SU-DHL-6 (cell line): Measurements from ENCODE around the gene GPHN.

Experiments used
- H2AFZ ChIP-seq: fragments of 200-600 bp; sonication (generic); 2 replicates; pipeline ENCODE4 v1.6.1; 2014; ENCODE audit warnings: low read depth, mild to moderate bottlenecking, moderate library complexity, mixed read lengths, antibody characterized with exemption, low read length; ENCODE audit not compliant: severe bottlenecking
- H3F3A ChIP-seq: fragments of 200-600 bp; shearing (Covaris generic); 2 replicates; pipeline ENCODE4 v1.6.0; 2016; ENCODE audit warnings: antibody characterized with exemption, mild to moderate bottlenecking; ENCODE audit not compliant: insufficient read depth
- H3K27ac ChIP-seq: fragments of 200-600 bp; sonication (generic); 2 replicates; pipeline ENCODE4 v1.5.1; 2016; ENCODE audit warnings: low read depth, mild to moderate bottlenecking, low read length, moderate library complexity, mixed read lengths
- H3K27me3 ChIP-seq: fragments of 200-600 bp; sonication (generic), shearing (Covaris generic); 2 replicates; pipeline ENCODE4 v1.6.0; 2014; ENCODE audit warnings: mild to moderate bottlenecking, low read length
- H3K36me3 ChIP-seq: fragments of 200-600 bp; sonication (generic); 2 replicates; pipeline ENCODE4 v1.6.1; 2014; ENCODE audit warnings: mild to moderate bottlenecking, low read length, mixed read lengths
- H3K4me2 ChIP-seq: fragments of 300-600, 200-600 bp; shearing (Covaris generic), sonication (generic); 2 replicates; pipeline ENCODE4 v1.6.0; 2014; ENCODE audit warnings: low read length, low read depth, mild to moderate bottlenecking; ENCODE audit not compliant: poor library complexity, severe bottlenecking
- H3K4me3 ChIP-seq: fragments of 200-600 bp; sonication (generic); 2 replicates; pipeline ENCODE4 v1.5.1; 2014; ENCODE audit warnings: antibody characterized with exemption, low read length, mild to moderate bottlenecking, mixed read lengths; ENCODE audit not compliant: insufficient read depth, poor library complexity, severe bottlenecking
- H3K79me2 ChIP-seq: fragments of 200-600 bp; sonication (generic); 2 replicates; pipeline ENCODE4 v1.6.1; 2014; ENCODE audit warnings: mild to moderate bottlenecking, low read length, moderate library complexity; ENCODE audit not compliant: insufficient read depth
- H3K9ac ChIP-seq: fragments of 200-600 bp; sonication (generic); 2 replicates; pipeline ENCODE4 v1.7.0; 2014; ENCODE audit warnings: mild to moderate bottlenecking, low read length
- H3K9me2 ChIP-seq: fragments of 200-600 bp; sonication (generic); replicated peaks from 2 replicates; pipeline ENCODE4 v1.6.1; 2014; ENCODE audit warnings: low read length; ENCODE audit not compliant: insufficient read depth
- H3K9me3 ChIP-seq: fragments of 200-600 bp; sonication (generic); 2 replicates; pipeline ENCODE4 v1.6.1; 2014; ENCODE audit warnings: low read length, mixed read lengths; ENCODE audit not compliant: insufficient read depth
- H4K20me1 ChIP-seq: fragments of 200-600 bp; sonication (generic); 2 replicates; pipeline ENCODE4 v1.6.1; 2014; ENCODE audit warnings: low read depth, mild to moderate bottlenecking, antibody characterized with exemption, low read length, moderate library complexity, mixed read lengths
- CTCF ChIP-seq: fragments of 200-600 bp; sonication (generic); IDR thresholded peaks from one replicate; pipeline ENCODE4 v1.5.1; 2017; ENCODE audit warnings: antibody characterized with exemption, mild to moderate bottlenecking, low read length, moderate library complexity; ENCODE audit not compliant: insufficient read depth, poor library complexity, severe bottlenecking
- EZH2phosphoT487 ChIP-seq: fragments of 200-600 bp; sonication (generic), shearing (Covaris generic); conservative IDR thresholded peaks from 2 replicates; pipeline ENCODE4 v1.6.1; 2018; ENCODE audit warnings: mild to moderate bottlenecking, antibody characterized with exemption, low read length, moderate library complexity, mixed read lengths

The GPHN gene

GRCh38 chr14:67079846-67080245 lies 571.9 kb downstream of the GPHN start:
- no peak for TF ChIP-seq EZH2phosphoT487
- TF ChIP-seq CTCF = no peak
- Histone ChIP-seq H3K27me3 (no peaks in the 10 kb centered on the region), H3K79me2 (no peaks in the 10 kb centered on the region), H3F3A (no peaks in the 10 kb centered on the region), H4K20me1 (no peaks in the 10 kb centered on the region), H3K36me3 (no peaks in the 10 kb centered on the region), H3K4me2 (no peak overlapping the region), H3K9me3 (no peaks in the 10 kb centered on the region), H3K4me3 (no peak overlapping the region), H3K27ac (no peak overlapping the region), H3K9me2 (no peaks in the 10 kb centered on the region), H2AFZ (no peak overlapping the region), H3K9ac (no peak overlapping the region)

DNA sequence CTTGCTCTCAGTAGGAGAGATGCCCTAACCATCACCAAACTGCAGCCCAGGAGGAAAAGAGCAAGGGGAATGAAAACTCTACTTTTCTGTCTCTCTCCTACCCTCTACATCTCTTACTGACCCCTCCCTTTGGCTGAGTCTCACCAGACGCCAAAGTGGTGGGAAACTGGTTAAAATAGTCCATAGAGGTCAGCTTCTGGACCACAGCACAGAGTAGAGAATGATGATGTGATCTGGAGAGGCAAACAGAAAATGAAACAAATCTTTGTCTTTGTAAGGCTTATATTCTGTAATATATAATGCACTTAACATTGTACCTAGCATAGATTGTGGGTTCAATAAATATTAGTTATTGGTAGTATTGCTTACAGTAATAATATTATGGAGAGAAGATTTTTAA lies 600.3 kb downstream of the GPHN start:
- Histone ChIP-seq H4K20me1 (no peaks in the 10 kb centered on the region), H3K4me2 (no peak overlapping the region), H3K4me3 (no peak overlapping the region), H3K9me3 (peaks cover 4% of the 10 kb centered on the region; the same call in 1 of the 2 replicates), H3K9ac (no peak overlapping the region), H3F3A (no peaks in the 10 kb centered on the region), H3K9me2 (no peaks in the 10 kb centered on the region; the same call in 1 of the 2 replicates), H3K27ac (no peak overlapping the region), H3K79me2 (no peaks in the 10 kb centered on the region), H3K36me3 (no peaks in the 10 kb centered on the region), H2AFZ (no peak overlapping the region), H3K27me3 (no peaks in the 10 kb centered on the region)
- TF ChIP-seq EZH2phosphoT487 = no peak
- no peak for TF ChIP-seq CTCF

DNA sequence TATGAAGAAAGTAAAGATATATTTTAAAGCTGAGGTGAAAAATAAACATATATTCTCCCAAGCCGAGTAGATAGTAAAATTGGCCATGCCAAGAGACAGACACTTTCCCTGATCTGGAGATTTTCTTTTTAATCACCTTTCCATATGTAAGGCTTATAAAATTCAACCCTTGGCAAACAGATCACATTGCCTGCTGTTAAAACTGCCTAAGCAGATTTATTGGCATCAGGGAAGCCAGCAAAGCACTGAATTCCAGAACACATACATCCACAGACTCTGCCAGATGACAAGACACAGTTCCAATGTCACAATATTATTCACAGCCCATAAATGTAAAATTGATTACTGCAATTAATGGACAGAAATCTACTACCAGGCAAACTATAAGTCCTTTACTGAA lies 603.1 kb downstream of the GPHN start:
- TF ChIP-seq CTCF = no peak
- no peak for TF ChIP-seq EZH2phosphoT487
- Histone ChIP-seq H3F3A (no peaks in the 10 kb centered on the region), H3K36me3 (no peaks in the 10 kb centered on the region), H4K20me1 (no peaks in the 10 kb centered on the region), H2AFZ (no peak overlapping the region), H3K9me2 (no peaks in the 10 kb centered on the region), H3K9me3 (no peaks in the 10 kb centered on the region), H3K4me2 (no peak overlapping the region), H3K79me2 (no peaks in the 10 kb centered on the region), H3K9ac (no peak overlapping the region), H3K27ac (no peak overlapping the region), H3K27me3 (no peaks in the 10 kb centered on the region), H3K4me3 (no peak overlapping the region)

DNA sequence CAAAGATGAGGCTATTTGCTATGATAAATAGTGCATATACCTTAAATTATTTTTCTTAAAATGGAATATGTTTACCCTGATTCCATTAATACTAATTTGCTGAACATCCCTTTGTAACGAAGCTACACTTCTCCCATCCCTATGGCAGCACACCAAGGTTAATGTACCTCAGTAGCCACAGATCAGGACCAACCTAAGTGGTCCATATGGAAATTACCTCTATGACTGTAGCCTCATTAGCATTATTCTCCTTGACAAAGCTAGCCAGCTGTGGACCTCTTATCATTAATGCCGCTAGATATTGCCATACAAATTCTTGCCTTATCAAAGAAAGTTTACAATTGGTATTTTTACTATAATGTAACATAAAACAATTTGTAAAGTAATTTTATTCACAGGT lies 604.4 kb downstream of the GPHN start:
- TF ChIP-seq EZH2phosphoT487 = no peak
- no peak for TF ChIP-seq CTCF
- Histone ChIP-seq H3K4me2 (no peak overlapping the region), H4K20me1 (no peaks in the 10 kb centered on the region), H3K4me3 (no peak overlapping the region), H3K79me2 (no peaks in the 10 kb centered on the region), H2AFZ (no peak overlapping the region), H3K27ac (no peak overlapping the region), H3K36me3 (no peaks in the 10 kb centered on the region), H3K9me3 (no peaks in the 10 kb centered on the region), H3K9ac (no peak overlapping the region), H3K27me3 (no peaks in the 10 kb centered on the region), H3F3A (no peaks in the 10 kb centered on the region), H3K9me2 (no peaks in the 10 kb centered on the region)
